HCEC 1CT (cell line): ENCODE results near the gene KLF6.

Experiments
- DNase-seq: peaks from one replicate; pipeline ENCODE4 v3.0.0-alpha.2; 2017

Gene KLF6

DNA sequence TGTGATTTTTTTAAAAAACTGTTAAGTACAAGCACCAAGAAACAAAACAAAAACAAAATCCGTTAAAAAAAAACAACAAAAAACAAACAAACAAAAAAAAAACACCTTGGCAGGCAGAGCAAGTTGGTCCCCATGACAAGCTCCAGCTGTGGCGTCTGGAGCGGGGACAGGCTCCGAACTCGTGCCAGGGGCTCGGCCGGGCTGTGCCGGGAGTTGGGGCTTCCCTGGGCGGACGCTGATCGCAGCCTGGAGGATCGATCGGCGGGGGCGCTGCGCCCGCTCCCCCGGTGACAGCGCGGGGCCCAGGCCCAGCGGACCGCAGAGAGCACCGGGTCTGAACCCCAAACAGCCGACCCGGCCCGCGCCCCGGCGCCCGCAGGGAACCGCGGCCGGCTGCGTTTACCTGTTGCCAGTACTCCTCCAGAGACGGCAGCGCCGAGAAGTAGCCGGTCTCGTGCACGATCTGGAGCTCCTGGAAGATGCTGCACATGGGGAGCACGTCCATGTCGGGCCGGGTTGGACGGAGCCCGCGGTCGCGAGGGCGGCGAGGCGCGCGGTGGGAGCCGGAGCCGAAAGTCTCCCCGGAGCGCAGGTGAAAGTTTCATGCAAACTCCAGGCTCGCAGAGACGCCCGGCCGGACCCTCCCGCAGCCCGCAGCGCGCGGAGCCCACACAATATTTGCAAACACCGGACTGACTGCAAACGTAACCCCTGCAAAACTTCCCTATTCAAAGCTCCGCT is at the start of gene KLF6:
KLF6 (minus strand) TSS at position 700 of the 741 bp plus-strand sequence; CDS start at position 505, 195 bp downstream.
- peak; percentile 47 for DNase-seq

DNA sequence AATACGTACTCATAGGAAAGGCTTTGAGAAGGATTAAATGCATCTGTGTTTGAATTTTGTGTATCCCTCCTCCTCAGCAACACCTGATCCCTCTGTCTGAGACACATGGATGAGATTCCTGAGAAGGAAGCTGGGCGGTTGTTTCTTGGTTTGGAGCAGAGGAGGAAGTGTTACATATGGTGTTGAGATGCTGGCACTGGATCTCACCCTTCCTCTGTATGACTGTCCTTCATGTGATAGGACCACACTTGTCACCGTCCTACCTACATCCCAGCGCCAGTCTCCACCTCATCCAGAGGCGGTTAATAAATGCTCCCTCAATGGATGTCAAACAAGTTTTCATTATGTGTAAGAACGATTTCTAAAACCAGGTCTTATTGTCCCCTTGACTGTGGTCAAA is 49.4 kb upstream of the KLF6 start:
- no peak for DNase-seq

GRCh38 chr10:3833046-3833445 is 48.0 kb upstream of the KLF6 start:
- DNase-seq: no peak

DNA sequence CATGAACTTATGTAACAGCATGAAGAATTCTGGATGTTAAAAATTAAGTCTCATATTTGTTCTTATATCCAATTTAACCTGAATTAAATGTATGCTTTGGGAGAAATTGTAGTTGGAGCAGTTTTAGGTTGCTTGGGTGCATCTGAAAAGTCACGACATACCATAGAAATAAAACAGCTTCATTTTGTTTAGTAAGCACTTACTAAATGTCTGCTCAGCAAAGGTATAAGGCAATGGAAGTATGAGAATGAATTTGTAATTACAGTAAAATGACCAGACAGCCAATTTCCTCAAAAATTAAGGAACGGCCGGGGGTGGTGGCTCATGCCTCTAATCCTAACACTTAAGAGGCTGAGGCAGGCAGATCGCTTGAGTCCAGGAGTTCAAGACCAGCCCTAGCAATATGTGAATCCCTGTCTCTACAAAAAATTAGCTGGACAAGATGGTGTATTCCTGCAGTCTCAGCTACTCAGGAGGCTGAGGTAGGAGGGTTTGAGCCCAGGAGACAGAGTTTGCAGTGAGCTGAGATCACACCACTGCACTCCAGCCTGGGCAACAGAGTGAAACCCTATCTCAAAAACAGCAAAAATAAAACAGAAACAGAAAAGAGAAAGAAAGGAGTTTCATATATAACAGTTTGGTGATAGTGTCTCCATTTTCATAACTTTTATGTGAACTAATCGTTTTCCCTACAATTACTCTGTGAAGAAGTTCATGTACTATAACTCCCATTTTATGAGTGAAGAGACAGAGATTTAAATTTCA is 47.2 kb upstream of the KLF6 start:
- no peak for DNase-seq

DNA sequence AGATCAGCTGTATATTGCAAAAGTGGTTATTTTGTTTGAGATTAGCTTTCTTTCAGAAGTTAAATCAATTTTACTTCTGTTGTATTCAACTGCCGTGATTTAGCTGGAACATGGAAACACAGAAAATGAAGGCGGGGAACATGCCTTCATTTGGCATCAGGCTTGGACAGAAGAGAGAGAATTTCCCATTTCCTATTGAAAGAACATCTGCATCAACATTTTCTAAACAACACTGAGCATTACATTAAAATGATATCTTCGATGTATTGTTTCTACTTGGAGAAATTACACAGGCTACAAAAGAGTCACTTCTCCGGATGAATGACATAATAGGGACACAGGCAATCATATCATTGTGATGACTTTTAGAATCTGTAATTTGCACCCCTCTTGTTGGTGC is 46.6 kb upstream of the KLF6 start:
- no peak for DNase-seq

DNA sequence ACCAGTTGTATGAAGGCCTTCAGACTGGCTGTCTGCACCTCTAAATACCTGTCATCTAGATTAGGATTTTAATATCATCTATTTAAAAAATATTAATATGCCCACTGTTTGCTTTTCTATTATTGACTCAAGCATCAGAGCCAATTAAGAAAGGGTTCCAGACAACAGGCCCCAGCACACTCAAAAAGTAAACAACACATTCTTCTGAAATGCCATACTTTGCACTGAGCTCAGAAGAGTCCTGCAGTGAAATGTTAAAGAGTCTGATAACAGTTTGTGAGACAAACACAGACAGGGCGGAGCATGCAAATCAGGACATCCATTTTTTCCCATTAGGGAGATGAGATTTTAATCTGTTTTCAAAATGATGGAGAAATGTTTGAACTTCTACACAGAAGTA is 45.9 kb upstream of the KLF6 start:
- no peak for DNase-seq

GRCh38 chr10:3829156-3830050 is 44.4 kb upstream of the KLF6 start:
- DNase-seq: no peak

- peak; percentile 69 for DNase-seq
Observed at GRCh38 chr10:3828404-3829155, 43.6 kb upstream of the KLF6 start.

DNA sequence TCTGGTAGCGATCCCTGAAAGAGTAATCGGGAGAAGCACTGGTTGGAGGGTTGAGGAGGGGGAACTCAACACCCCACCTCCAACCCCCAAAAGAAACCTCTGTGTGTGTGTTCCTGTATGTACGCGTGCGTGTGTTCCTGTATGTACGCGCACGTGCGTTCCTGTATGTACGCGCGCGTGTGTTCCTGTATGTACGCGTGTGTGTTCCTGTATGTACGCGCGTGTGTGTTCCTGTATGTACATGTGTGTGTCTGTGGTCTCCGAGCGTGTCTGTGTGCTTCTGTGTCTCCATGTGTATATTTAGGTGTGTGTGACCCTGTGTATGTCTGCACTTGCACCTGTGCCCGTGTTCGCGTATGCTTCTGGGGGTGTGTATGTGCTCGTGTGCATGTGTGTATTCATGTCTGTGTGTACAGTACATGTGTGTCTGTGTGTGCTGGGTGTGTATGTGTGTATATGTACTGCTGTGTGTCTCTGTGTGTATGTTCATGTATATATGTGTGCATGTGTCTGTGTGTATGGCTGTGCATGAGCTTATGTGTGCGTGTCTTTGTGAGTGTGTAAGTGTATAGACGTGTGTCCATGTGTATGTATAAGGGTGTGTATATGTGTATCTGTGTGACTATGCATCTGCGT is 42.9 kb upstream of the KLF6 start:
- DNase-seq: no peak

DNA sequence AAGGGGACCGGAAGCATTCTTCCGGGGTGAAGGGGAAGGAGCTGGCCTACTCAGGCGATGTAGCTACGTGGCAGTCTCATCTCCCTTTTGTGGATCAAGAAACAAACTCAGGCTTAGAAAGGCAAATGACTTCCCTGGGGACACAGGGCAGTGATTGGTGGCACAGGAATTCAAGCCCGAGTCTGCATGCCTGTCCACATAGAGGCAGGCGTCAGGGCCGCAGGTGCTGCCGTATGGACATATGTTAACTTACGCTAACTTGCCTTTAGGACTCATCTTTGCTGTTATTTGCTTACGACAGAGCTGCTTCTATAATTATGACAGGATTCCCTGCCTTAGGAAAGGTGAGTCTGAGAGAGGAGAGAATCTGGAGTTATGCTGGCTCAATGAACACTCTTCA is 42.3 kb upstream of the KLF6 start:
- no peak for DNase-seq

GRCh38 chr10:3825862-3826351 is 40.9 kb upstream of the KLF6 start:
- no peak for DNase-seq

- peak; percentile 86 for DNase-seq
Observed at GRCh38 chr10:3825244-3825643, 40.2 kb upstream of the KLF6 start.

GRCh38 chr10:3822541-3823330 is 37.7 kb upstream of the KLF6 start:
- DNase-seq: no peak

- DNase-seq: no peak
Observed at GRCh38 chr10:3820255-3820654, 35.2 kb upstream of the KLF6 start.

- DNase-seq: no peak
Observed at GRCh38 chr10:3816995-3817394, 32.0 kb upstream of the KLF6 start.

- no peak for DNase-seq
Observed at GRCh38 chr10:3814838-3815220, 29.8 kb upstream of the KLF6 start.

DNA sequence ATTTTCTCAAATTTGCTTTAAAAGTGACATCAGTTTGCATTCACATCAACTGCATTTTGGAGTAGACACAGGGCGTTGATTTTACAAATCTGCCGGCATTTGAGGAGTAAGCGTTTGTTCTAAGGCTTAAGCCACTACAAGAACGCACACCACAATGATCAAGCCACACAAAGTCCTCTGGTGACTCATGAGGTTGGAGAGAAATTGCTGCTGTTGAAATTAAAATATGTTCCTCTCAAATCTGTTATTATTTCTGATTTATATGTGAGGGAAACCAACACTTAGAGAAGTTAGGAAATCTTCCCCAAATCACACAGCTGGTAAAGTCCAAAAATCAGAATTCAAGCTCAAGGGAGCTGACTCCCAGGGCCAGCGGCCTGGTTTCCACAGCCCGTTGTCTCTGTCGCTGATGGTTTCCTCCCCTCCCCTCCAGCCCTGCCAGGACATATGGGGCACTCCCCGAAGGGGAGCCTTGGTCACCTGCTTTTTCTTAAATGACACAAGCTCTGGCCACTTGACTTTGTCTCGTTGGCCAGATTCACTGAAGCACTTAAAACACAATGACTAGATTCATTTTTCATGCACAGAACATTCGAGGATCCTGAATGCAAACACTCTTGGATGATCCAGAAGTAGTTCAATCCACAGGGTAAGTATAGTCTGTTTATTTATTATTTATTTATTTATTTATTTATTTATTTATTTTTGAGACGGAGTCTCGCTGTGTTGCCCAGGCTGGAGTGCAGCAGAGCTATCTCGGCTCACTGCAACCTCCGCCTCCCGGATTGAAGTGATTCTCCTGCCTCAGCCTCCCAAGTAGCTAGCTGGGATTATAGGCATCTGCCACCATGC is 29.2 kb upstream of the KLF6 start:
- peak; percentile 77 for DNase-seq

DNA sequence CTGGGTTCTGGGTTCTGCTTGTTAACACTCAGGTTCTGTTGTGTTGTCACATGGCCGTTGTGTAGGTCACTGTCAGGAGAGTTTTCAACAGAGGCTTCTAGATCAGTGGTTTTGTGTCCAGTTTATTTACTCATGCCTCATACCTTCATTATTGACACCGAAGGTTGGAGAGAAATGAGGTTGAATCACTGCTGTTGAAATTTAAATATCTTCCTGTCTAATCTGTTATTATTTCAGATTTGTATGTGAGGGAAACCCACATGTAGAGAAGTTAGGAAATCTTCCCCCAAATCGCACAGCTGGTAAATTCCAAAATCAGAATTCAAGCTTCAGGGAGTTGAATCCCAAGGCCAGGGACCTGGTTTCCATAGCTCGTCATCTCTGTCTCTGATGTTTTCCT is 28.3 kb upstream of the KLF6 start:
- peak; percentile 37 for DNase-seq

- DNase-seq: no peak
Observed at GRCh38 chr10:3812141-3812540, 27.1 kb upstream of the KLF6 start.

GRCh38 chr10:3811291-3811870 is 26.4 kb upstream of the KLF6 start:
- DNase-seq: peak; percentile 70
